ENCODE data around the gene MAML1. TPM values are rescaled to one million over a fixed set of nuclear protein-coding genes. Genes with fewer than 3 reads are reported as not detected.

The MAML1 gene
- total and polyA plus RNA-seq, 4 experiments from 2014 or later: 1.5 to 56.5 (median 31.7) TPM

- H3K4me3 Mint-ChIP-seq: peak overlapping the region in 1 of 8 donors; percentile 29
Observed at GRCh38 chr5:179798771-179799643, 66.4 kb downstream of the MAML1 start.

DNA sequence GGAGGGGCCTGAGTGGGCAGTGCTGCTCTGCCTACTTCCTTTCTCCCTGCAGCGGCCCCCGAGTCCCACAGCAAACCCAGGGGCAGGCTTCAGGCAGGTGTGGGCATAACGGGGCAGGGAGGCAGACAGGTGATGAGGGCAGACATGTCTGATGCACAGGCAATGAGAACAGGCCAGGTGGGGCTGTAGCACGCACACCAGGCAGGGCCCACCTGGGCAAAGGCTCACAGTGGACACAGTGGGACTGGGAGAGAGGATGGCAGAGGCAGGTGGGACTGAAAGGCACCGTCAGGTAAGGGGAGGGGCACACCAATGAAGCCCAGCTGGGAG lies 67.0 kb downstream of the MAML1 start:
- Mint-ChIP-seq H3K27ac (peak overlapping the region in 3 of 7 donors; percentile 54 to 65 (median 55)), H3K36me3 (peaks cover 3 to 28% of the 10 kb centered on the region in 2 donors), H3K9me3 (no peaks in the 10 kb centered on the region), H3K4me1 (peaks cover 11 to 53% (median 29%) of the 10 kb centered on the region in 4 donors), H3K4me3 (peak overlapping the region in 1 of 8 donors; percentile 29), H3K27me3 (no peaks in the 10 kb centered on the region)
- no peaks in the 10 kb centered on the region for H3K9me3 ChIP-seq (ENCODE audit: control insufficient read depth in 1 of 2, low read length in 2 of 2)
- peaks cover 40% of the 10 kb centered on the region for H3K4me1 ChIP-seq (ENCODE audit: insufficient read depth, low read length)
- intact Hi-C loops (cut with micrococcal nuclease): no loop called here
- DNase-seq: no peak
- CTCF ChIA-PET (ENCODE audit: partially characterized antibody): interaction anchor here (4.9 kb wide), 1 partner anchor 108 kb away, joined by 57 read pairs; the partner anchor contains the start of gene TBC1D9B
- peaks cover 17% of the 10 kb centered on the region for H3K36me3 ChIP-seq (ENCODE audit: insufficient read depth, low read length)
- no peak overlapping the region for H3K27ac ChIP-seq (ENCODE audit: low read depth, low read length)
- no peak overlapping the region for H3K4me3 ChIP-seq (ENCODE audit: low read length in 2 of 2)
- POLR2A ChIA-PET (ENCODE audit: partially characterized antibody): no interaction called here
- no peaks in the 10 kb centered on the region for H3K27me3 ChIP-seq (ENCODE audit: insufficient read depth, low read length)

More at GRCh38 chr5:179798771-179799643, 66.4 kb downstream of the MAML1 start:
- no peak overlapping the region for H3K4me3 ChIP-seq (ENCODE audit: low read length in 2 of 2)
- Mint-ChIP-seq H3K9me3 (no peaks in the 10 kb centered on the region), H3K27ac (peak overlapping the region in 2 of 7 donors; percentile 54 to 65), H3K4me1 (peaks cover 12 to 53% (median 27%) of the 10 kb centered on the region in 4 donors), H3K36me3 (peaks cover 3 to 28% of the 10 kb centered on the region in 2 donors), H3K27me3 (no peaks in the 10 kb centered on the region)
- ChIA-PET CTCF (ENCODE audit: partially characterized antibody) (interaction anchor here (5.9 kb wide), 1 partner anchor 36 kb away, joined by 53 read pairs; no protein-coding TSS in a partner anchor), POLR2A (ENCODE audit: partially characterized antibody) (no interaction called here)
- peaks cover 40% of the 10 kb centered on the region for H3K4me1 ChIP-seq (ENCODE audit: insufficient read depth, low read length)
- no peaks in the 10 kb centered on the region for H3K9me3 ChIP-seq (ENCODE audit: control insufficient read depth in 1 of 2, low read length in 2 of 2)
- H3K27ac ChIP-seq (ENCODE audit: low read depth, low read length): no peak overlapping the region
- no peaks in the 10 kb centered on the region for H3K27me3 ChIP-seq (ENCODE audit: insufficient read depth, low read length)
- H3K36me3 ChIP-seq (ENCODE audit: insufficient read depth, low read length): peaks cover 17% of the 10 kb centered on the region
- intact Hi-C loops (cut with micrococcal nuclease): no loop called here
- no peak for DNase-seq

GRCh38 chr5:179800071-179800695 lies 67.6 kb downstream of the MAML1 start:
- peaks cover 40% of the 10 kb centered on the region for H3K4me1 ChIP-seq (ENCODE audit: insufficient read depth, low read length)
- H3K27ac Mint-ChIP-seq: peak overlapping the region in 1 of 7 donors; percentile 54

GRCh38 chr5:179800696-179801201 lies 68.1 kb downstream of the MAML1 start:
- H3K27me3 ChIP-seq (ENCODE audit: insufficient read depth, low read length): no peaks in the 10 kb centered on the region
- no peaks in the 10 kb centered on the region for H3K9me3 ChIP-seq (ENCODE audit: control insufficient read depth in 1 of 2, low read length in 2 of 2)
- peaks cover 42% of the 10 kb centered on the region for H3K4me1 ChIP-seq (ENCODE audit: insufficient read depth, low read length)
- ChIA-PET CTCF (ENCODE audit: partially characterized antibody) (interaction anchor here (1.3 to 4.9 kb wide), 8 partner anchors 12 to 291 kb away, joined by 3 to 57 read pairs (median 6); partner anchors contain the start of gene TBC1D9B), POLR2A (ENCODE audit: partially characterized antibody) (interaction anchor here (1.2 to 2.0 kb wide), 4 partner anchors 19 to 178 kb away, joined by 3 to 9 read pairs (median 8); partner anchors contain the start of gene HNRNPH1)
- H3K36me3 ChIP-seq (ENCODE audit: insufficient read depth, low read length): peaks cover 17% of the 10 kb centered on the region
- Mint-ChIP-seq H3K4me3 (no peak overlapping the region), H3K27me3 (no peaks in the 10 kb centered on the region), H3K4me1 (peaks cover 19 to 56% (median 33%) of the 10 kb centered on the region in 4 donors), H3K36me3 (peaks cover 3 to 28% of the 10 kb centered on the region in 2 donors), H3K27ac (no peak overlapping the region), H3K9me3 (no peaks in the 10 kb centered on the region)
- no peak overlapping the region for H3K27ac ChIP-seq (ENCODE audit: low read depth, low read length)
- DNase-seq: no peak
- no peak overlapping the region for H3K4me3 ChIP-seq (ENCODE audit: low read length in 2 of 2)
- intact Hi-C loops (cut with micrococcal nuclease): loop anchor here (1.0 to 10.0 kb wide), 4 partner anchors 37 to 272 kb away; partner anchors contain the start of genes RNF130 and TBC1D9B

More at GRCh38 chr5:179800071-179800695, 67.6 kb downstream of the MAML1 start:
- ChIA-PET CTCF (ENCODE audit: partially characterized antibody) (interaction anchor here (1.9 to 4.9 kb wide), 5 partner anchors 12 to 289 kb away, joined by 4 to 57 read pairs (median 7); partner anchors contain the start of gene TBC1D9B), POLR2A (ENCODE audit: partially characterized antibody) (interaction anchor here (1.2 kb wide), 1 partner anchor 20 kb away, joined by 3 read pairs; no protein-coding TSS in a partner anchor)
- H3K4me3 ChIP-seq (ENCODE audit: low read length in 2 of 2): no peak overlapping the region
- no peak for DNase-seq
- Mint-ChIP-seq H3K4me1 (peaks cover 16 to 53% (median 32%) of the 10 kb centered on the region in 4 donors), H3K27me3 (no peaks in the 10 kb centered on the region), H3K4me3 (no peak overlapping the region), H3K36me3 (peaks cover 3 to 28% of the 10 kb centered on the region in 2 donors), H3K9me3 (no peaks in the 10 kb centered on the region)
- intact Hi-C loops (cut with micrococcal nuclease): loop anchor here (5.0 to 10.0 kb wide), 3 partner anchors 37 to 272 kb away; partner anchors contain the start of gene RNF130
- H3K27ac ChIP-seq (ENCODE audit: low read depth, low read length): no peak overlapping the region
- no peaks in the 10 kb centered on the region for H3K27me3 ChIP-seq (ENCODE audit: insufficient read depth, low read length)
- peaks cover 17% of the 10 kb centered on the region for H3K36me3 ChIP-seq (ENCODE audit: insufficient read depth, low read length)
- H3K9me3 ChIP-seq (ENCODE audit: control insufficient read depth in 1 of 2, low read length in 2 of 2): no peaks in the 10 kb centered on the region

GRCh38 chr5:179801304-179802206 lies 68.9 kb downstream of the MAML1 start:
- H3K27me3 Mint-ChIP-seq: no peaks in the 10 kb centered on the region
- peaks cover 42% of the 10 kb centered on the region for H3K4me1 ChIP-seq (ENCODE audit: insufficient read depth, low read length)
- ChIA-PET POLR2A (ENCODE audit: partially characterized antibody) (interaction anchor here (0.7 to 8.7 kb wide), 11 partner anchors 8 to 179 kb away, joined by 3 to 159 read pairs (median 6); partner anchors contain the start of genes HNRNPH1, LTC4S, MAML1 and MRNIP), CTCF (ENCODE audit: partially characterized antibody) (interaction anchor here (0.7 to 4.9 kb wide), 40 partner anchors 9 to 291 kb away, joined by 3 to 57 read pairs (median 4); partner anchors contain the start of genes LTC4S, MAML1, MRNIP and SQSTM1)
- H3K36me3 ChIP-seq (ENCODE audit: insufficient read depth, low read length): peaks cover 17% of the 10 kb centered on the region
- peak overlapping the region in 6 of 7 donors; percentile 57 to 85 (median 84) for H3K27ac Mint-ChIP-seq
- no peaks in the 10 kb centered on the region for H3K9me3 ChIP-seq (ENCODE audit: control insufficient read depth in 1 of 2, low read length in 2 of 2)
- peak; percentile 77 to 81 (median 79) for DNase-seq
- no peak overlapping the region for H3K27ac ChIP-seq (ENCODE audit: low read depth, low read length)
- H3K9me3 Mint-ChIP-seq: no peaks in the 10 kb centered on the region
- H3K4me3 Mint-ChIP-seq: peak overlapping the region in 6 of 8 donors; percentile 15 to 81 (median 46)
- intact Hi-C loops (cut with micrococcal nuclease): loop anchor here (1.0 to 10.0 kb wide), 5 partner anchors 36 to 289 kb away; partner anchors contain the start of genes RNF130 and TBC1D9B
- peaks cover 19 to 56% (median 33%) of the 10 kb centered on the region in 4 donors for H3K4me1 Mint-ChIP-seq
- no peak overlapping the region for H3K4me3 ChIP-seq (ENCODE audit: low read length in 2 of 2)
- peaks cover 3 to 28% of the 10 kb centered on the region in 2 donors for H3K36me3 Mint-ChIP-seq
- H3K27me3 ChIP-seq (ENCODE audit: insufficient read depth, low read length): no peaks in the 10 kb centered on the region
